GM12878 (cell line): ENCODE data around the gene KDM4D.

Experiments used
- CTCF ChIP-seq, 3 experiments: IDR thresholded peaks in 2 of 3; conservative IDR thresholded peaks in 1 of 3; 2 replicates each; pipeline ENCODE4 v1.5.1; 2011; ENCODE audit warnings: low read depth in 3 of 3, low read length in 3 of 3, mild to moderate bottlenecking in 3 of 3, control low read depth in 2 of 3, moderate library complexity in 2 of 3, inconsistent platforms in 1 of 3, mixed read lengths in 1 of 3; ENCODE audit not compliant: control insufficient read depth in 2 of 3, insufficient read depth in 1 of 3; ENCODE audit errors: extremely low read depth in 1 of 3
- CUX1 ChIP-seq: IDR thresholded peaks from 2 replicates; pipeline ENCODE4 v1.6.1; 2012; ENCODE audit warnings: improper control_type of control experiment, low read depth, low read length; ENCODE audit not compliant: insufficient replicate concordance
- ETV6 ChIP-seq, 2 experiments: fragments of 450-650 bp in 1 of 2; IDR thresholded peaks in 1 of 2; conservative IDR thresholded peaks in 1 of 2; 2 replicates each; pipeline ENCODE4 v1.6.1; 2014; ENCODE audit warnings: antibody characterized with exemption in 1 of 2, borderline replicate concordance in 1 of 2, low read depth in 1 of 2, mild to moderate bottlenecking in 1 of 2, moderate library complexity in 1 of 2
- EZH2 ChIP-seq: IDR thresholded peaks from 2 replicates; pipeline ENCODE4 v1.6.1; 2012; ENCODE audit warnings: low read depth, mild to moderate bottlenecking, control low read depth, inconsistent platforms, low read length, borderline replicate concordance; ENCODE audit not compliant: control insufficient read depth
- GABPA ChIP-seq: IDR thresholded peaks from 2 replicates; pipeline ENCODE4 v1.6.1; 2014; ENCODE audit warnings: antibody characterized with exemption, low read depth, mild to moderate bottlenecking, inconsistent platforms
- JUNB ChIP-seq: IDR thresholded peaks from 2 replicates; pipeline ENCODE4 v1.6.1; 2016; ENCODE audit warnings: antibody characterized with exemption, mild to moderate bottlenecking
- POLR2A ChIP-seq: IDR thresholded peaks from 2 replicates; pipeline ENCODE4 v1.6.1; 2011; ENCODE audit warnings: low read depth, mild to moderate bottlenecking, low read length
- POLR2AphosphoS5 ChIP-seq: IDR thresholded peaks from 2 replicates; pipeline ENCODE4 v1.6.1; 2011; ENCODE audit warnings: mild to moderate bottlenecking, low read length, inconsistent platforms
- RFX5 ChIP-seq: IDR thresholded peaks from 2 replicates; pipeline ENCODE4 v1.6.1; 2011; ENCODE audit warnings: low read depth, low read length, improper control_type of control experiment
- SUZ12 ChIP-seq: fragments of 200-600 bp; sonication (generic); IDR thresholded peaks from one replicate; pipeline ENCODE4 v1.6.1; 2018; ENCODE audit warnings: antibody characterized with exemption, mild to moderate bottlenecking; ENCODE audit not compliant: unreplicated experiment

- TF ChIP-seq GABPA (no peak), POLR2A (no peak), POLR2AphosphoS5 (no peak), JUNB (no peak), CTCF (IDR thresholded peaks at IDR 0.05 in 2 of 3, conservative IDR thresholded peaks at IDR 0.05 in 1 of 3; ENCODE audit: control insufficient read depth in 2 of 3, extremely low read depth in 1 of 3, insufficient read depth in 1 of 3, low read depth in 3 of 3, low read length in 3 of 3) (no peak), RFX5 (no peak), SUZ12 (no peak), EZH2 (no peak), CUX1 (no peak), ETV6 (conservative IDR thresholded peaks at IDR 0.05 in 1 of 2, IDR thresholded peaks at IDR 0.05 in 1 of 2; ENCODE audit: borderline replicate concordance in 1 of 2, low read depth in 1 of 2) (no peak)
Observed at GRCh38 chr11:94974178-94974577, 669 bp downstream of the KDM4D start.
